Hepatocyte (in vitro differentiated cells): ENCODE data around the gene MPG.

Experiments used
- CTCF ChIP-seq: fragments of 200-600 bp; sonication (generic); IDR thresholded peaks from 2 replicates; pipeline ENCODE4 v1.5.1; 2016; ENCODE audit warnings: antibody characterized with exemption, mild to moderate bottlenecking; ENCODE audit not compliant: poor library complexity
- EZH2phosphoT487 ChIP-seq: fragments of 200-600 bp; sonication (generic); IDR thresholded peaks from one replicate; pipeline ENCODE4 v1.6.1; 2018; ENCODE audit warnings: antibody characterized with exemption, mild to moderate bottlenecking, low read depth, moderate library complexity; ENCODE audit not compliant: unreplicated experiment, severe bottlenecking

GRCh38 chr16:84718-85406, 6.8 kb downstream of the MPG start:
- TF ChIP-seq EZH2phosphoT487 (no peak), CTCF (no peak)
